K562 (cell line): Measurements from ENCODE around the gene CCDC9B. TPM values are rescaled to one million over a fixed set of nuclear protein-coding genes. Genes with fewer than 3 reads are reported as not detected.

Experiments
- CBX1 ChIP-seq: sonication (generic); IDR thresholded peaks from 2 replicates; pipeline ENCODE4 v1.6.1; 2016; ENCODE audit warnings: antibody characterized with exemption, low read depth, mild to moderate bottlenecking
- HMGN3 ChIP-seq: IDR thresholded peaks from 2 replicates; pipeline ENCODE4 v1.6.1; 2011; ENCODE audit warnings: borderline replicate concordance, low read depth, mild to moderate bottlenecking, mixed read lengths, low read length; ENCODE audit not compliant: insufficient read length; ENCODE audit errors: extremely low read depth
- PML ChIP-seq: IDR thresholded peaks from 2 replicates; pipeline ENCODE4 v1.6.1; 2012; ENCODE audit warnings: low read length, inconsistent platforms
- polyA plus RNA-seq, 8 experiments: library from polyadenylated mRNA; depleted of rRNA in 4 of 8; stranded (reverse) in 5 of 8; unstranded in 3 of 8; fragments of >200 nt; fragmentation: Nextera tagmentation in 2 of 8; fragmentation: Illumina TruSeq in 1 of 8; extraction: Ambion mirVana in 2 of 8; extraction: Trizol in 1 of 8; gene quantifications; 2 replicates each; pipeline versions ENCODE4 v1.2.1 to v1.2.3, GENCODE V29; 2011 to 2014; ENCODE audit warnings: inconsistent platforms in 1 of 8, missing spikeins in 1 of 8
- total RNA-seq, 7 experiments: library from RNA; depleted of rRNA in 6 of 7; stranded (reverse); fragments of >200 nt in 6 of 7; fragmentation: Illumina TruSeq in 2 of 7; extraction: Trizol in 2 of 7; gene quantifications; 2 replicates each; pipeline versions ENCODE4 v1.2.1 to v1.2.3, GENCODE V29; 2011 to 2021; ENCODE audit warnings: low replicate concordance in 1 of 7
- TF ChIP-seq, protein P1 (sequence below): fragments of 250-450 bp; sonication (Bioruptor Pico); IDR thresholded peaks from 2 replicates; pipeline ENCODE4 v1.9.0; 2021; ENCODE audit warnings: mild to moderate bottlenecking, inconsistent platforms
- TF ChIP-seq, protein P2 (sequence below): conservative IDR thresholded peaks from 2 replicates; pipeline ENCODE4 v1.6.1; 2011; ENCODE audit warnings: low read depth, mild to moderate bottlenecking, low read length; ENCODE audit not compliant: control insufficient read depth
- TF ChIP-seq, protein P3 (sequence below): sonication (generic); formaldehyde crosslinking; IDR thresholded peaks from 2 replicates; pipeline ENCODE4 v1.8.0; 2023; ENCODE audit warnings: mild to moderate bottlenecking, missing genetic modification reagents

CCDC9B gene
- total and polyA plus RNA-seq, 9 of the 15 experiments (the other 6 are each of a cell fraction or from before 2014, with no cell fraction given) = 0.01 to 0.47 (median 0.15) TPM; not detected in 1

DNA sequence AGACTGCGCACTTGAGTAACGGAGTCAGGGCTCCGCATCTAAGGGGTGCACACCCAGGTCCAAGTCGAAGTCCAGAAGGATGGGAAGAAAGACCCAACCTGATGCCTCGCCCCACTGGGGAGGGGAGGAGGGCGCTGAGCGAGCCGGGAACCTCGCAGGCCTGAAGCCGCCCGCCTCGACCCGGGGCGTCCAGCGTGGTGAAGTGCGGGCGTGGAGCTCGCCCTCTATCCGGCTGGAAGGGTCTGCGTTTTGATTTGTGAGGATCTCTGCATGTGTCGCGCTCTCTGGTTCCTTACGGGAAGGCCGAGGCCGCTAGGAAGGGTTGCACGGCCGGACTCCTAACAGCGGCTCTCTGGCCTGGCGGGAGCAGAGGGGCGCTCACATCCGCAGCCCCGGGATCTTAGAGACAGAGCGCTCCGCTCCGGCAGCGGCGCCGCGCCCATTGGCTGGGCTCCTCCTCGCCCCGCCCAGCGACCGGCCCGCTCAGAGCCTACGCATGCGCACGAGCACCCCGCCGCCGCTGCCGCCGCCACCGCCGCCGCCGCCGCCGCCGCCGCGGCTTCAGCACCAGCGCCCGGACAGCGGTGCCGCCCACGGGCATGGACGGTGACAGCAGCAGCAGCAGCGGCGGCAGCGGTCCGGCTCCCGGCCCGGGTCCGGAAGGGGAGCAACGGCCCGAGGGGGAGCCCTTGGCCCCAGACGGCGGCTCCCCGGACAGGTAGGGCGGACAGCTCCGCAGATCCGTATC is 17.2 kb upstream of the CCDC9B start, which contains the start of gene DISP2 (continued):
- TF ChIP-seq, protein P1, sequence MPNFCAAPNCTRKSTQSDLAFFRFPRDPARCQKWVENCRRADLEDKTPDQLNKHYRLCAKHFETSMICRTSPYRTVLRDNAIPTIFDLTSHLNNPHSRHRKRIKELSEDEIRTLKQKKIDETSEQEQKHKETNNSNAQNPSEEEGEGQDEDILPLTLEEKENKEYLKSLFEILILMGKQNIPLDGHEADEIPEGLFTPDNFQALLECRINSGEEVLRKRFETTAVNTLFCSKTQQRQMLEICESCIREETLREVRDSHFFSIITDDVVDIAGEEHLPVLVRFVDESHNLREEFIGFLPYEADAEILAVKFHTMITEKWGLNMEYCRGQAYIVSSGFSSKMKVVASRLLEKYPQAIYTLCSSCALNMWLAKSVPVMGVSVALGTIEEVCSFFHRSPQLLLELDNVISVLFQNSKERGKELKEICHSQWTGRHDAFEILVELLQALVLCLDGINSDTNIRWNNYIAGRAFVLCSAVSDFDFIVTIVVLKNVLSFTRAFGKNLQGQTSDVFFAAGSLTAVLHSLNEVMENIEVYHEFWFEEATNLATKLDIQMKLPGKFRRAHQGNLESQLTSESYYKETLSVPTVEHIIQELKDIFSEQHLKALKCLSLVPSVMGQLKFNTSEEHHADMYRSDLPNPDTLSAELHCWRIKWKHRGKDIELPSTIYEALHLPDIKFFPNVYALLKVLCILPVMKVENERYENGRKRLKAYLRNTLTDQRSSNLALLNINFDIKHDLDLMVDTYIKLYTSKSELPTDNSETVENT (CRISPR knock-in tag) = peak; percentile 8; the same call in 1 of the 2 replicates
- no peak for TF ChIP-seq PML
- TF ChIP-seq, protein P2, sequence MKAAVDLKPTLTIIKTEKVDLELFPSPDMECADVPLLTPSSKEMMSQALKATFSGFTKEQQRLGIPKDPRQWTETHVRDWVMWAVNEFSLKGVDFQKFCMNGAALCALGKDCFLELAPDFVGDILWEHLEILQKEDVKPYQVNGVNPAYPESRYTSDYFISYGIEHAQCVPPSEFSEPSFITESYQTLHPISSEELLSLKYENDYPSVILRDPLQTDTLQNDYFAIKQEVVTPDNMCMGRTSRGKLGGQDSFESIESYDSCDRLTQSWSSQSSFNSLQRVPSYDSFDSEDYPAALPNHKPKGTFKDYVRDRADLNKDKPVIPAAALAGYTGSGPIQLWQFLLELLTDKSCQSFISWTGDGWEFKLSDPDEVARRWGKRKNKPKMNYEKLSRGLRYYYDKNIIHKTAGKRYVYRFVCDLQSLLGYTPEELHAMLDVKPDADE = peak; percentile 94; the same call in 1 of the 2 replicates
- TF ChIP-seq, protein P3, sequence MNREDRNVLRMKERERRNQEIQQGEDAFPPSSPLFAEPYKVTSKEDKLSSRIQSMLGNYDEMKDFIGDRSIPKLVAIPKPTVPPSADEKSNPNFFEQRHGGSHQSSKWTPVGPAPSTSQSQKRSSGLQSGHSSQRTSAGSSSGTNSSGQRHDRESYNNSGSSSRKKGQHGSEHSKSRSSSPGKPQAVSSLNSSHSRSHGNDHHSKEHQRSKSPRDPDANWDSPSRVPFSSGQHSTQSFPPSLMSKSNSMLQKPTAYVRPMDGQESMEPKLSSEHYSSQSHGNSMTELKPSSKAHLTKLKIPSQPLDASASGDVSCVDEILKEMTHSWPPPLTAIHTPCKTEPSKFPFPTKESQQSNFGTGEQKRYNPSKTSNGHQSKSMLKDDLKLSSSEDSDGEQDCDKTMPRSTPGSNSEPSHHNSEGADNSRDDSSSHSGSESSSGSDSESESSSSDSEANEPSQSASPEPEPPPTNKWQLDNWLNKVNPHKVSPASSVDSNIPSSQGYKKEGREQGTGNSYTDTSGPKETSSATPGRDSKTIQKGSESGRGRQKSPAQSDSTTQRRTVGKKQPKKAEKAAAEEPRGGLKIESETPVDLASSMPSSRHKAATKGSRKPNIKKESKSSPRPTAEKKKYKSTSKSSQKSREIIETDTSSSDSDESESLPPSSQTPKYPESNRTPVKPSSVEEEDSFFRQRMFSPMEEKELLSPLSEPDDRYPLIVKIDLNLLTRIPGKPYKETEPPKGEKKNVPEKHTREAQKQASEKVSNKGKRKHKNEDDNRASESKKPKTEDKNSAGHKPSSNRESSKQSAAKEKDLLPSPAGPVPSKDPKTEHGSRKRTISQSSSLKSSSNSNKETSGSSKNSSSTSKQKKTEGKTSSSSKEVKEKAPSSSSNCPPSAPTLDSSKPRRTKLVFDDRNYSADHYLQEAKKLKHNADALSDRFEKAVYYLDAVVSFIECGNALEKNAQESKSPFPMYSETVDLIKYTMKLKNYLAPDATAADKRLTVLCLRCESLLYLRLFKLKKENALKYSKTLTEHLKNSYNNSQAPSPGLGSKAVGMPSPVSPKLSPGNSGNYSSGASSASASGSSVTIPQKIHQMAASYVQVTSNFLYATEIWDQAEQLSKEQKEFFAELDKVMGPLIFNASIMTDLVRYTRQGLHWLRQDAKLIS = no peak
- TF ChIP-seq HMGN3 = peak; percentile 51
- TF ChIP-seq CBX1 = no peak
